Upper lobe of left lung (tissue), 4 donors: Measurements from ENCODE around the gene CD44.

Experiments
- CTCF ChIP-seq, 6 experiments: fragments of 450-650 bp in 4 of 6; fragments of 200-600 bp in 2 of 6; sonication (generic) in 2 of 6; IDR thresholded peaks; one replicate each; pipeline ENCODE4 v1.5.1; 2016 to 2019; ENCODE audit warnings: antibody characterized with exemption in 6 of 6
- EP300 ChIP-seq, 4 donors: sonication (generic); formaldehyde crosslinking; IDR thresholded peaks; one replicate each; pipeline ENCODE4 v1.5.1; 2017; ENCODE audit warnings: antibody characterized with exemption in 4 of 4, control low read depth in 2 of 4
- POLR2A ChIP-seq, 4 donors: fragments of 450-650 bp; IDR thresholded peaks; one replicate each; pipeline ENCODE4 v1.5.1; 2016 to 2017; ENCODE audit warnings: antibody characterized with exemption in 4 of 4, mild to moderate bottlenecking in 2 of 4
- POLR2AphosphoS5 ChIP-seq, 2 donors: sonication (generic); formaldehyde crosslinking; IDR thresholded peaks; one replicate each; pipeline ENCODE4 v1.5.1; 2017; ENCODE audit warnings: antibody characterized with exemption in 2 of 2

- no peak for TF ChIP-seq CTCF (IDR thresholded peaks at IDR 0.05)
- no peak for TF ChIP-seq POLR2AphosphoS5 (IDR thresholded peaks at IDR 0.05)
- no peak for TF ChIP-seq POLR2A (IDR thresholded peaks at IDR 0.05)
- no peak for TF ChIP-seq EP300 (IDR thresholded peaks at IDR 0.05)
Observed at GRCh38 chr11:35165030-35165422, 26.1 kb downstream of the CD44 start.
